NCI-H510A treated with DMSO at 0.1 percent for 48 hours (cell line): ENCODE data around the gene CYB561D2.
A peak's percentile ranks its signal among the peaks of the same experiment; 100 is the strongest.

Experiments
- DNase-seq: peaks from one replicate; lab custom pipeline; 2025; lab: John Stamatoyannopoulos, UW

Gene CYB561D2

GRCh38 chr3:50365842-50366220, 15.2 kb downstream of the CYB561D2 start:
- DNase-seq: no peak

- no peak for DNase-seq
Observed at GRCh38 chr3:50369012-50369670, 18.5 kb downstream of the CYB561D2 start.

GRCh38 chr3:50370594-50370993, 19.9 kb downstream of the CYB561D2 start:
- DNase-seq: peak; percentile 13

GRCh38 chr3:50371133-50371685, 20.5 kb downstream of the CYB561D2 start:
- DNase-seq: no peak

GRCh38 chr3:50372349-50372748, 21.7 kb downstream of the CYB561D2 start:
- no peak for DNase-seq

- DNase-seq: no peak
Observed at GRCh38 chr3:50373146-50374051, 22.7 kb downstream of the CYB561D2 start.

GRCh38 chr3:50374363-50375257, 23.9 kb downstream of the CYB561D2 start:
- no peak for DNase-seq

GRCh38 chr3:50375258-50375931, 24.7 kb downstream of the CYB561D2 start:
- DNase-seq: no peak

- DNase-seq: no peak
Observed at GRCh38 chr3:50378024-50378423, 27.4 kb downstream of the CYB561D2 start.

- DNase-seq: no peak
Observed at GRCh38 chr3:50378757-50379156, 28.1 kb downstream of the CYB561D2 start.

GRCh38 chr3:50380405-50381085, 29.9 kb downstream of the CYB561D2 start:
- no peak for DNase-seq

- peak; percentile 22 for DNase-seq
Observed at GRCh38 chr3:50381383-50381782, 30.7 kb downstream of the CYB561D2 start.

GRCh38 chr3:50382722-50383121, 32.1 kb downstream of the CYB561D2 start:
- DNase-seq: no peak

GRCh38 chr3:50383750-50384149, 33.1 kb downstream of the CYB561D2 start:
- no peak for DNase-seq

GRCh38 chr3:50385754-50386153, 35.1 kb downstream of the CYB561D2 start:
- no peak for DNase-seq

GRCh38 chr3:50388016-50388719, 37.5 kb downstream of the CYB561D2 start:
- peak; percentile 13 for DNase-seq

GRCh38 chr3:50388720-50389413, 38.2 kb downstream of the CYB561D2 start:
- DNase-seq: no peak

- DNase-seq: no peak
Observed at GRCh38 chr3:50389414-50389767, 38.7 kb downstream of the CYB561D2 start.

GRCh38 chr3:50390508-50391224, 40.0 kb downstream of the CYB561D2 start:
- peak; percentile 51 for DNase-seq
